H9 (cell line): ENCODE results near the gene THSD4. TPM values are rescaled to one million over a fixed set of nuclear protein-coding genes. Genes with fewer than 3 reads are reported as not detected.

Source experiments
- DNase-seq: peaks from one replicate; pipeline ENCODE4 v3.0.0-alpha.2; 2017
- H2AFZ ChIP-seq: one replicate; pipeline ENCODE4 v1.6.1; 2013; ENCODE audit warnings: mild to moderate bottlenecking, low read length, control low read depth, moderate library complexity
- H2AK5ac ChIP-seq: 2 replicates; pipeline ENCODE4 v1.6.1; 2013; ENCODE audit warnings: low read length, control low read depth, mixed read lengths; ENCODE audit not compliant: insufficient read length
- H2BK120ac ChIP-seq: one replicate; pipeline ENCODE4 v1.6.1; 2013; ENCODE audit warnings: low read depth, mild to moderate bottlenecking, low read length, control low read depth, inconsistent platforms; ENCODE audit not compliant: poor library complexity, severe bottlenecking
- H2BK12ac ChIP-seq: 2 replicates; pipeline ENCODE4 v1.6.1; 2013; ENCODE audit warnings: low read length, control low read depth, mixed read lengths, low read depth; ENCODE audit not compliant: insufficient read length
- H2BK15ac ChIP-seq: 2 replicates; pipeline ENCODE4 v1.6.1; 2013; ENCODE audit warnings: low read depth, low read length, control low read depth
- H2BK20ac ChIP-seq: one replicate; pipeline ENCODE4 v1.6.1; 2013; ENCODE audit warnings: low read depth, mild to moderate bottlenecking, low read length, control low read depth, inconsistent platforms; ENCODE audit not compliant: poor library complexity, severe bottlenecking
- H2BK5ac ChIP-seq: 2 replicates; pipeline ENCODE4 v1.6.1; 2013; ENCODE audit warnings: low read length, control low read depth, mixed read lengths; ENCODE audit not compliant: insufficient read length
- H3K14ac ChIP-seq: 2 replicates; pipeline ENCODE4 v1.6.1; 2013; ENCODE audit warnings: low read length, control low read depth; ENCODE audit not compliant: insufficient read depth
- H3K18ac ChIP-seq: 2 replicates; pipeline ENCODE4 v1.6.1; 2013; ENCODE audit warnings: low read depth, mild to moderate bottlenecking, mixed read lengths, low read length, control low read depth; ENCODE audit not compliant: insufficient read length
- H3K23ac ChIP-seq: 2 replicates; pipeline ENCODE4 v1.6.1; 2013; ENCODE audit warnings: low read length, control low read depth, mixed read lengths, low read depth; ENCODE audit not compliant: insufficient read length
- H3K23me2 ChIP-seq: 2 replicates; pipeline ENCODE4 v1.6.1; 2013; ENCODE audit warnings: low read depth, mild to moderate bottlenecking, mixed read lengths, low read length, control low read depth; ENCODE audit not compliant: insufficient read length, poor library complexity, severe bottlenecking
- H3K27ac ChIP-seq: 2 replicates; pipeline ENCODE4 v1.5.1; 2013; ENCODE audit warnings: low read length, control low read depth, mixed read lengths, low read depth; ENCODE audit not compliant: insufficient read length
- H3K27me3 ChIP-seq: 2 replicates; pipeline ENCODE4 v1.6.1; 2013; ENCODE audit warnings: low read length, control low read depth, inconsistent platforms; ENCODE audit not compliant: insufficient read depth
- H3K4ac ChIP-seq: 2 replicates; pipeline ENCODE4 v1.6.1; 2013; ENCODE audit warnings: low read depth, mild to moderate bottlenecking, control low read depth, inconsistent platforms, low read length, moderate library complexity
- H3K4me1 ChIP-seq: 2 replicates; pipeline ENCODE4 v1.6.1; 2013; ENCODE audit warnings: low read length, control low read depth, inconsistent platforms; ENCODE audit not compliant: insufficient read depth
- H3K4me2 ChIP-seq: 2 replicates; pipeline ENCODE4 v1.6.1; 2013; ENCODE audit warnings: low read length, control low read depth, mixed read lengths; ENCODE audit not compliant: insufficient read length, insufficient read depth
- H3K56ac ChIP-seq: 2 replicates; pipeline ENCODE4 v1.6.1; 2013; ENCODE audit warnings: low read depth, mild to moderate bottlenecking, mixed read lengths, low read length, control low read depth; ENCODE audit not compliant: insufficient read length
- H3K79me1 ChIP-seq: 2 replicates; pipeline ENCODE4 v1.6.1; 2013; ENCODE audit warnings: low read depth, mild to moderate bottlenecking, moderate library complexity, low read length, control low read depth, inconsistent platforms; ENCODE audit not compliant: insufficient read depth, poor library complexity, severe bottlenecking
- H3K79me2 ChIP-seq: 2 replicates; pipeline ENCODE4 v1.6.1; 2013; ENCODE audit warnings: low read length, control low read depth, inconsistent platforms; ENCODE audit not compliant: insufficient read depth
- H3K9ac ChIP-seq: 2 replicates; pipeline ENCODE4 v1.6.1; 2013; ENCODE audit warnings: low read length, control low read depth, mixed read lengths; ENCODE audit not compliant: insufficient read length; ENCODE audit errors: extremely low read depth
- H3K9me3 ChIP-seq: one replicate; pipeline ENCODE4 v1.6.1; 2013; ENCODE audit warnings: low read depth, low read length, inconsistent platforms; ENCODE audit not compliant: control insufficient read depth
- H3T11ph ChIP-seq: one replicate; pipeline ENCODE4 v1.6.1; 2013; ENCODE audit warnings: mild to moderate bottlenecking, low read length, control low read depth, inconsistent platforms
- H4K20me1 ChIP-seq: one replicate; pipeline ENCODE4 v1.6.1; 2013; ENCODE audit not compliant: control insufficient read depth, insufficient read length, insufficient read depth
- H4K5ac ChIP-seq: 2 replicates; pipeline ENCODE4 v1.6.1; 2013; ENCODE audit warnings: low read depth, mild to moderate bottlenecking, mixed read lengths, low read length, control low read depth; ENCODE audit not compliant: insufficient read length
- H4K8ac ChIP-seq: replicated peaks from 2 replicates; pipeline ENCODE4 v1.6.1; 2013; ENCODE audit warnings: low read length, control low read depth, mixed read lengths, low read depth; ENCODE audit not compliant: insufficient read length
- H4K91ac ChIP-seq: 2 replicates; pipeline ENCODE4 v1.6.1; 2013; ENCODE audit warnings: low read depth, mild to moderate bottlenecking, moderate library complexity, mixed read lengths, low read length, control low read depth; ENCODE audit not compliant: insufficient read length
- H3K27ac Mint-ChIP-seq, 3 experiments: 2 replicates in 2 of 3; 3 replicates in 1 of 3; pipeline ENCODE4 v1.8.0; 2020 to 2021; ENCODE audit warnings: mixed read lengths in 3 of 3, mild to moderate bottlenecking in 1 of 3, moderate library complexity in 1 of 3
- H3K27me3 Mint-ChIP-seq: 2 replicates; pipeline ENCODE4 v1.8.0; 2021; ENCODE audit warnings: low read depth, mild to moderate bottlenecking, moderate library complexity, mixed read lengths
- H3K36me3 Mint-ChIP-seq, 3 experiments: 2 replicates in 2 of 3; 3 replicates in 1 of 3; pipeline ENCODE4 v1.8.0; 2020 to 2021; ENCODE audit warnings: low read depth in 3 of 3, mixed read lengths in 3 of 3; ENCODE audit not compliant: insufficient read depth in 1 of 3
- H3K4me1 Mint-ChIP-seq, 2 experiments: 2 replicates each; pipeline ENCODE4 v1.8.0; 2020; ENCODE audit warnings: mixed read lengths in 2 of 2
- H3K4me3 Mint-ChIP-seq, 2 experiments: 2 replicates in 1 of 2; 3 replicates in 1 of 2; pipeline ENCODE4 v1.8.0; 2020 to 2021; ENCODE audit warnings: mild to moderate bottlenecking in 2 of 2, mixed read lengths in 2 of 2, moderate library complexity in 1 of 2
- H3K9me3 Mint-ChIP-seq, 2 experiments: 2 replicates in 1 of 2; 3 replicates in 1 of 2; pipeline ENCODE4 v1.8.0; 2020; ENCODE audit warnings: mild to moderate bottlenecking in 2 of 2, mixed read lengths in 2 of 2, moderate library complexity in 1 of 2
- CTCF ChIP-seq: fragments of 200-600 bp; sonication (generic); conservative IDR thresholded peaks from 3 replicates; pipeline ENCODE4 v1.8.0; 2021; ENCODE audit warnings: antibody characterized with exemption, mild to moderate bottlenecking
- WGBS: extraction: QIAGEN DNeasy Blood & Tissue Kit; methylation state at CpG from one replicate; pipeline ENCODE4 v1.1.7; 2013; ENCODE audit warnings: missing lambda C conversion rate, low lambda C conversion rate, mixed read lengths; ENCODE audit not compliant: insufficient read length; ENCODE audit errors: extremely low coverage; 5-methylcytosine and 5-hydroxymethylcytosine counted together
- total RNA-seq: library from RNA; stranded (reverse); gene quantifications from 2 replicates; pipeline ENCODE4 v1.2.1, GENCODE V29; 2021

Gene THSD4
- total RNA-seq, 1 experiment from 2014 or later, result 5.5 TPM

- Mint-ChIP-seq H3K27ac (no peak overlapping the region; a peak in 1 of 7 replicates), H3K4me1 (peaks cover 42 to 50% of the 10 kb centered on the region in 2 experiments), H3K4me3 (no peak overlapping the region), H3K9me3 (no peaks in the 10 kb centered on the region; a peak in 1 of 5 replicates), H3K36me3 (no peaks in the 10 kb centered on the region), H3K27me3 (peaks cover 21% of the 10 kb centered on the region)
- no CpG with 5 or more reads among the region's 4 CpGs for WGBS
- Histone ChIP-seq H4K91ac (no peak overlapping the region), H3K14ac (no peak overlapping the region), H3K23me2 (no peaks in the 10 kb centered on the region), H3K27ac (no peak overlapping the region), H2BK120ac (no peak overlapping the region), H2BK12ac (no peak overlapping the region), H4K8ac (no peak overlapping the region), H4K20me1 (no peaks in the 10 kb centered on the region), H3K23ac (no peak overlapping the region), H2BK20ac (no peak overlapping the region), H2BK5ac (no peak overlapping the region), H2AFZ (no peak overlapping the region), H3K9me3 (no peaks in the 10 kb centered on the region), H3K4me2 (no peak overlapping the region), H3T11ph (no peak overlapping the region), H3K9ac (no peak overlapping the region), H3K18ac (no peak overlapping the region), H4K5ac (no peak overlapping the region), H2BK15ac (no peak overlapping the region), H3K4me1 (peaks cover 17% of the 10 kb centered on the region; the same call in 1 of the 2 replicates), H3K4ac (no peak overlapping the region), H3K79me1 (no peaks in the 10 kb centered on the region), H3K27me3 (no peaks in the 10 kb centered on the region), H3K56ac (no peak overlapping the region), H2AK5ac (no peak overlapping the region), H3K79me2 (no peaks in the 10 kb centered on the region)
- DNase-seq, result no peak
- no peak for TF ChIP-seq CTCF
These were observed 91.9 kb downstream of the THSD4 start for GRCh38 chr15:71207141-71207540.
